IPS DF 4.7 (cell line): ENCODE measurements around the gene ZNF560.
"Not testable (repeated sequence)": the region's sequence is repeated elsewhere in the genome, so short reads cannot be mapped to it uniquely, and the experiment has no call there.

ENCODE experiments used
- DNase-seq: peaks from one replicate; pipeline ENCODE4 v3.0.0-alpha.2; 2013; ENCODE audit warnings: low spot score; ENCODE audit errors: extremely low read depth

Gene ZNF560

DNA sequence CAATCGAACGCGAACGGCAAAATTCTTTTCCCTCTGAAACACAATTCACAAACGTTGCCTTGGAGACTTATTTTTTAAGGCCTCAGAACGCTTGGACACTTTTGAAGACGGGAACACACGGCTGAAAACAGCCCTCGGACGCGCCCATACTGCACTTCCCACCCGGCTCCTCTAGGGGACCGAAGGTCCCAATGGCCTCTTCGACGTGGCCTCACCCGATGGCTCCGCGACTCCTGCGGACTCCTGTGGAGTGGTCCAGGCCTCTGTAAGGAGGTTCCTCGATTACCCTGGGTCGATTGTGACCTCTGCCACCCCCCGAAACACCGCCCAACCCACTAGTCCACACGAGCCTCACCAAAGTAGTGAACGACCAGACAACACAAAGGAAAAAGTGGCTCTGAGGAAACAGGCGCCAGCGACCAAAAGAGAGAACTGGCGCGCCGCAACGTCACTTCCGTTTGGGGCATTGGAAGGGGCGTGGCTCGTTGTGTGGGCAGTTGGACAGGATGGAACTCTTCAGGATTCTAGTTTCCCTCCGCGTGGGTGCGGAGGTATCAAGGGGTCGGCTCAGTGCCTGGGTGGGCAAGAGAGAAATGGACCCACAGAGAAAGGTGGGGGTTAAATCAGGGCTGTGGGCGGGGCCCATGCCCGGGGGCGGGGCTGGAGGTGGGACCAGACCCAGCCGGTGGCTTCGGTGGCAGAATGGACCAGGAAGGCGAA lies at the start of gene ZNF560:
Gene ZNF560 (minus strand): TSS at position 434 of the 720 bp plus-strand sequence. CDS start 23,303 bp downstream, outside the sequence.
- no peak for DNase-seq

DNA sequence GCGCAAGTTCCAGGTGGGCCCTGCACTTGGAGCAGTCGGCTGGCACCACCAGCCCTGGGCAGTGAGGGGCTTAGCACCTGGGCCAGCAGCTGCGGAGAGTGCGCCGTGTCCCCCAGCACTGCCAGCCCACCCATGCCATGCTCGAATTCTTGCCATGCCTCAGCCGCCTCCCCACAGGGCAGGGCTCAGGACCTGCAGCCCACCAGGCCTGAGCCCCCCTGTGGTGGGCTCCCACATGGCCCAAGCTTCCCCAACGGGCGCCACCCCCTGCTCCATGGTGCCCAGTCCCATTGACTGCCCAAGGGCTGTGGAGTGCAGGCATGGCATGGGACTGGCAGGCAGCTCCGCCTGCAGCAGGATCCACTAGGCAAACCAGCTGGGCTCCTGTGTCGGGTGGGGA lies 49.5 kb upstream of the ZNF560 start:
- no peak for DNase-seq

DNA sequence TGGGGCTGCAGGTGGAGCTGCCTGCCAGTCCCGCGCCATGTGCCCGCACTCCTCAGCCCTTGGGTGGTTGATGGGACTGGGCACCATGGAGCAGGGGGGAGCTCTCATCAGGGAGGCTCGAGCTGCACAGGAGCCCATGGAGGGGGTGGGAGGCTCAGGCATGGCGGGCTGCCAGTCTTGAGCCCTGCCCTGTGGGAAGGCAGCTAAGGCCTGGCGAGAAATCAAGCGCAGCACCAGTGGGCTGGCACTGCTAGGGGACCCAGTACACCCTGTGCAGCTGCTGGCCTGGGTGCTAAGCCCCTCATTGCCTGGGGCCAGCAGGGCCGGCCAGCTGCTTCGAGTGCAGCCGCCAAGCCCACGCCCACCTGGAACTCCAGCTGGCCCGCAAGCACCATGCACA lies 42.9 kb upstream of the ZNF560 start:
- DNase-seq: not testable (repeated sequence)

DNA sequence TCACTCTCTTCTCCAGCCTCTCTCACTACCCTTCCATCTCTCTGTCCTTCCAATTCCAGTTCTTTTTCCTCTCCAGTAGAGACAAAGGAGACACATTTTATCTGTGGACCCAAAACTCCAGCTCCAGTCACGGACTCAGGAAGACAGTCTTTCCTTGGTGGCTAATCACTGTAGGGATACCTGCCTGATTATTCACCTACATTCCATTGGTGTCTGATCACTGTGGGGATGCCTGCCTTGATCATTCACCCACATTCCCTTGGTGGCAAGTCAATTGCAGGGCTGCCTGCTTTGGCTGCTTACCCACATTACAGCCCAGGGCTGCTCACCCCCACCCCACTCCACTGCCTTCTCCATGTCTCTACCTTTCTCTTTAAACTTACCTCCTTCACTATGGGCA lies 41.5 kb upstream of the ZNF560 start:
- DNase-seq: not testable (repeated sequence)

DNA sequence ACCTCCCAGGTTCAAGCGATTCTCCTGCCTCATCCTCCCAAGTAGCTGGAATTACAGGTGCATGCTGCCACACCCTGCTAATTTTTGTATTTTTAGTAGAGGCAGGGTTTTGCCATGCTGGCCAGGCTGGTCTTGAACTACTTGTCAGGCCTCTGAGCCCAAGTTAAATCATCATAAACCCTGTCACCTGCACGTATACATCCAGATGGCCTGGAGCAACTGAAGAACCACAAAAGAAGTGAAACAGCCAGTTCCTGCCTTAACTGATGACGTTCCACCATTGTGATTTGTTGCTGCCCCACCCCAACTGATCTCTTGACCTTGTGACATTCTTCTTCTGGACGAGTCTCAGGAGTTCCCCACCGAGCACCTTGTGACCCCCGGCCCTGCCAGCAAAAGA lies 40.8 kb upstream of the ZNF560 start:
- not testable (repeated sequence) for DNase-seq

DNA sequence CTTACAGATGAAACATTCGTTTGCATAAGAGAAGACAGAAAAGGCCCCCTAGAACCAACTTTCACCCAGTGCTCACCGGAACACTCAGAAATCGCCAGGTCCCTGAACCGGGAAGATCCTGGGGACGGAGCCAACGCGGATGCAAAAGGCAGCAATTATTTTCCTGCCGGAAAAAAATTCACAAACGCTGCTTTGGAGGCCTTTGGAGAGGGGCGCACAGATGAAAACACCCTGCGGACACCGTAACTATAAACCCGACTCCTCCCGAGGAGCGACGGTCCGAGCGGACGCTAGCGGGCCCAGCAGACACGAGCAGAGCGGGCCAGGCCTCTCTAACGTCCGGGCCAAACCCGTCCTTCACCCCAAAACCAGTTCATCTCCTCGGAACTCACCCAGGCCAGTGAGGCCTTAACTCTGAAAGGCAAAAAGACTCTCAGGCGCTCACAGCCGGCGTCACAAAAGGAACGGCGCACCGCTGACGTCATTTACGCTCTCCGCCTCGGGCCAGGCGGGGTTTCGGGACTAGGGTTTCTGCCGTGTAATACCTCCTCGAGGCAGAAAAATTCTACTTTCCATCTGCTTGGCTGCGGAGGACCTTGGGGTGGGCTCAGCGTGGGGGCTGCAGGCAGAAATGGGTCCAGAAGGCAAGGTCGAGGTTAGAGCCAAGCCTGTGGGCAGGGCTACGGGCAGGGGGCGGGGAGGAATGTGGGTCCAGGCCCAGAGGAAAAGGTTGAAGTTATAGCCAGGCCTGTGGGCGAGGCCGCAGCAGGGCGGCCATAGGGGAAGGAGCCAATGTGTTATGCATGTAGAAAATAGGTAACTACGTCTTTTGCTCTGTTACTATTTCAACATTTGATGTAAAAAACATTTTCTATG lies 40.0 kb upstream of the ZNF560 start, which contains the start of gene ZNF426:
Gene ZNF426 (minus strand): TSS at position 463 of the 876 bp plus-strand sequence. CDS start 2,413 bp downstream, outside the sequence.
- peak; percentile 74 for DNase-seq

DNA sequence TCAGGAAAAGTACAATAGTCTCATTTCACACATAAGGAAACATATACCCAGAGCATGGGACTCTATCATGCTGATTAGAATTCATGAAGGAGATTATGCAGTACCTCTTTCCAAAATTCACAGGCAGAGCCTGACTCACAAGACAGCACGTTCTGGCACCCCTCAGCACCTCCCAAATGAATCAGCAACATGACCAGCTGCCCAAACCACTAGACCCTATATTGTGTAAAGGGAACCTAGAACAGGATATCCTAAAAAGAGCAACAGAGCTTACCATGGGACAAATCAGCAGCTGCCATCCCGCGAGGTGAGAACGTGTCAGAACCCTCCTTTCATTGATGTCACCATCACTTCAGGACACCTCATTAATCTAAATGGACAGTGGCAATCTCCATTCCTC lies 37.5 kb upstream of the ZNF560 start:
- DNase-seq: no peak

DNA sequence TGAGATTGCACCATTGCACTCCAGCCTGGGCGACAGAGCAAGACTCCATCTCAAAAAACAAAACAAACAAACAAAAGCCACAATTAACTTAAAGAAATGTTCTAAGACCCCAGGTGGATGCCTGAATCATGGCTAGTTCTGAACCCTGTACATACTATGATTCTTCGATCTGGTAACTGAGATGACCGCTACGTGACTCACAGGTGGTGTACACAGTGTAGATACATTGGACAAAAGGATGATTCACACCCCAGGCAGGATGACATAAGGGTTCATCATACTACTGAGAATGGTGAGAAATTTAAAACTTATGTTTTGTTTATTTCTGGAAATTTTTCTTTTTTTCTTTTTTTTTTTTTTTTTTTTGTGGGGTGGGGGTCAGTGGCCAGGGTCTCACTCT lies 33.5 kb upstream of the ZNF560 start:
- no peak for DNase-seq

DNA sequence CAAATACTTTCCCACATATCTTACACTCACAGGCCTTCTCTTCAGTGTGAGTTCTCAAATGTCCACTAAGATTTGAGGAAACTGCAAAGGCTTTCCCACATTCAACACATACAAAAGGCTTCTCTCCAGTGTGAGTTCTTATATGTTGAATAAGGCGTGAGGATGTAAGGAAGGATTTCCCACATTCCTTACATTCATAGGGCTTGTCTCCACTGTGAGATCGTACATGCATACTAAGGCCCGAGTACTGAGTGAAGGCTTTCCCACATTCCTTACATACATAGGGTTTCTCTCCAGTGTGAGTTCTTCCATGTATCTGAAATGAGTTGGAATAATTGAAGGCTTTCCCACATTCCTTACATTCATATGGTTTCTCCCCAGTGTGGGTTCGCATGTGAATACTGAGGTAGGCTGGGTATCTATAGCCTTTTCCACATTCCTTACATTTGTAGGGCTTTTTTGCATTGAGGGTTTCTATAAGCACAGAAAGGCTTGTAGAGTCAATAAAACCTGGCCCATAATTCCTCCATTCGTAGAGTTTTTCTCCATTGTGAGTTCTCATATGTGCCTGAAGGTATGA lies 30.4 kb upstream of the ZNF560 start:
- no peak for DNase-seq

DNA sequence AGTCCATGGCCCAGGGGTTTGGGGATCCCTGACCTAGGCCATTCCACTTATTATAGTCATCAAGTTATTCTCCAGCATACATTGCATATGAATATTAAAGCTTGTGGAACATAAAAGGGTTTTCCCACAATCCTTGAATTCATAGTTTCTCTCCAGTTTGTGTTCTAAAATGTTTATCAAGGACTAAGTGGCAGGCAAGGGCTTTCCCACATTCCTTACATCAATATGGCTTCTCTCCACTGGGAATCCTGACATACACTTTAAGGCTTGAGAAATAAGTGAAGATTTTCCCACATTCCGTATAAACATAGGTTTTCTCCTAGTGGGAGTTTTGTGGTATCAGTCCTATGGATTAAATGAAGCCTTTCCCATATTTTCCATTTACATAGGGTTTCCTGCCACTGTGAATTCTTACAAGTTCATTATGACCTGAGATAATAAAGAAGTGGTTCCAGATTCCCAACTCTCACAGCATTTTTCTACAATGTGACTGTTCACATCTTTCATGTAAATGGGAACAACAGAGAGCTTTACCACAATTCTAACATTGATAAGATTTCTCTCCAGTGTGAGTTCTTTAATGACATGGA lies 25.6 kb upstream of the ZNF560 start:
- DNase-seq: no peak

DNA sequence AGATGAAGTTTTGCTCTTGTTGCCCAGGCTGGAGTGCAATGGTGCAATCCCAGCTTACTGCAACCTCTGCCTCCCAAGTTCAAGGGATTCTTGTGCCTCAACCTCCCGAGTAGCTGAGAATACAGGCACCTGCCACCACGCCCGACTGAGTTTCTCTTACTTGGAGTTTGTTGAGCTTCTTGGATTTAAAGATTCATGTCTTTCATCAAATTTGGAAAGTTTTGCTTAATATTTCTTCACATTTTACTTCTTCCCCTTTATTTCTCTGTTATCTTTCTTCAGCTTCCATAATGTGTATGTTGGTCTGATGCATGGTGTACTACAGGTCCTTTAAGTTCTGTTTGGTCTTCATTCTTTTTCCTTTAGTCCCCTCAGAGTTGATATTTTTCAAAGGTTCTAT lies 8.9 kb upstream of the ZNF560 start:
- no peak for DNase-seq

DNA sequence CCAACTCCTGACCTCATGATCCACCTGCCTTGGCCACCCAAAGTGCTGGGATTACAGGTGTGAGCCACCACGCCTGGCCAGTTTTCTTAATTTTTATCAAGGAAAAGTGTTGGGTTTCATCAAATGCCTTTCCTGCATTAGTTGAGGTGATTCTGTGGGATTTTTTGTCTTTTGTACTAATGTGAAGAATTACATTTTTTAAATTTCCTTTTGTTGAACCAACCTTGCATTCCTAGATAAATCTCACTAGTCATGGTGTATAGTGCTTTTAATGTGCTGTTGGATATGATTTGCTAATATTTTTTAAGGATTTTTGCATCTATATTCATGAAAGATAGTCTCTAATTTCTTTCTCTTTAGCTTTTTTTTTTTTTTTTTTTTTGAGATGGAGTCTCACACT lies 2.4 kb upstream of the ZNF560 start:
- DNase-seq: no peak

DNA sequence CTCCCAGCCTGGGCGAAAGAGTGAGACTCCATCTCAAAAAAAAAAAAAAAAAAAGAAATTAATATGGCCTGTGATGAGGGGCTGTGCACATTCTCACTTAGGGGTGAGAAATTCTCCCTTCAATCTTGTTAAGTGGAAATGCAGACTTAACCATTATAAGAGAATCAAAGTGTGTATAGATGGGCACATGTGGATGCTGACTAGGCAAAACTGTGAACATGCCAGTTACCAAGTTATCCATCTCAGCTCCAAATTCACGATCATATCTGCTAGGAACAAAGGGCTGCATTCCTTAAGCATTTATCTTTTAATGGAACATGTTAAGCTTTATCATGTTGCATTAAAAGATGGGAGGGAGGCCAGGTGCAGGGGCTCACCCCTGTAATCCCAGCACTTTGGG lies 4.3 kb downstream of the ZNF560 start:
- DNase-seq: no peak

DNA sequence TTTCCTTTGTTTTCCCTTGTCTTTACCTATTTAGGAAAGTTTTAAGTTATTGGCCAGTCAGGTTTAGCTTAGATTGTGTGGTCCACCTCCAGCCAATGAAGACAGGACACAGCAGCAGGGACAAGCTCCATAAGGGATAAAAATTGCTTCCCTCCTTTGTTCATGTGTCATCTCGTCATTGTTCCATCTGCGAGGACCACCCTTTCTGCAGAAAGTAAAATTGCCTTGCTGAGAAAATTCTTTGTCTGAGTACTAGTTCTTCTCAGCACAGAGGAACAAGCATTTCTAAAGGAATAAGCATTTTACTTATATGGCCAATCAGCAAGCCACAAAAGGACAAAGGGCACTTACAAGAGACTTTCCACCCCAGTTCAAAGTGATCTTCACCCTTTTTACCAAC lies 11.4 kb downstream of the ZNF560 start:
- DNase-seq: no peak

DNA sequence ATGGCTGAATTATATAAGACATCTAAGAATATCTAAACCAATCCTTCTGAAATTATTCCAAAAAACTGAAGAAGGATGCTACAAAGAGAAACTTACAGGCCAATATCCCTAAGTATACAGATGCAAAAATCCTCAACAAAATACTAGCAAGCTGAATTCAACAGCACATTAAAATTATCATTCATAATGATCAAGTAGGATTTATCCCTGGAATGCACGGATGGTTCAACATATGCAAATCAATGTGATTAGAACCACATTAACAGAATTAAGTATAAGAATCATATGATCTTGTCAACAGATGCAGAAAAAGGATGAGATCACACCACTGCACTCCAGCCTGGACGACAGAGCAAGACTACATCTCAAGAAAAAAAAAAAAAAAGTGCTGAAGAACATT lies 13.3 kb downstream of the ZNF560 start:
- DNase-seq: no peak

DNA sequence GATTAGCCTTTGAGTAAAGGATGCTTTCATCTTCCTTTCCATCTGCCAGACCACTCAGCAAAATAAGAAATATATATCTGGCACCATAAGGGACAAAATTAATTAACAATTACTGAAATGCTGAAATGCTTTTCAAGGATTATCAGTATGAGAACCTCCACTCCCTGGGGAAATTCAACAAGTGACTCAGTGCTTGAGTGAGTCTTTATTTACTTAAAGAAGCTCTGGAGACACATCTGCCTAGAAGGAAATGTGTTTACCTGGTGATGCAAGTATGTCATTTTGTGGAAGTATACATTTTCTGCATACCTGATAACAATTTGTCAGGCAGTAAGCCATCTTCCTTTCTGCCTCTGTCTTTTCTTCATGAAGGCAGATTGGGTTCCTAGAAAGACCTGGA lies 23.4 kb downstream of the ZNF560 start:
- no peak for DNase-seq

DNA sequence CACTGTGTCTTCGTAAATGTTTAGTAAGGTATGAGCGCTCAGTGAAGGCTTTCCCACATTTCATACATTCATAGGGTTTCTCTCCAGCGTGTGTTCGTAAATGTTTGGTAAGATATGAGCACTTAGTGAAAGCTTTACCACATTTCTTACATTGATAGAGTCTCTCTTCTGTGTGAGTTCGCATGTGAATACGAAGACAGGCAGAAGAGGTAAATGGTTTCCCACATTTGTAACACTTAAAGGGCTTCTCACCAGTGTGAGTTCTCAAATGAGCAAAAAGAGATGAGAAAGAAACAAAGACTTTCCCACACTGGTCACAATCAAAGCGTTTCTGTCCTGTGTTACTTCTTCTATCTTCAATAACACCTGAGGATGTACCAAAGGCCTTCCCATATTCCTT lies 31.3 kb downstream of the ZNF560 start:
- DNase-seq: no peak

DNA sequence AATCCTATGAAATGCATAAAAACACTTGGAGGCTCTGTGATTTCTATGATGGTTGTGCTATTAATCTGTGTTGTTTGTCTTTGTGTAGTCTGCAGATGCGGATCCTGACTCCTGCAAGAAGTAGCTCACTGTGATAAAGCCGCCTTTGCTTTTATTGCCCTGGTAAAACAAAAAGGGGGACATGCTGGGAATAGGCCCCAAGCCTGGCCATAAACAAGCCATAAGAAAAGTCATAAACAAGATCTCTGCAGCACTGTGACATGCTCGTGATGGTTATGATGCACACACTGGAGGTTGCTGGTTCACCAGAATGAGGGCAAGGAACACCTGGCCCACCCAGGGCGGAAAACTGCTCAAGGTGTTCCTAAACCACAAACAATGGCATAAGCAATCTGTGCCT lies 36.5 kb downstream of the ZNF560 start:
- DNase-seq: no peak

DNA sequence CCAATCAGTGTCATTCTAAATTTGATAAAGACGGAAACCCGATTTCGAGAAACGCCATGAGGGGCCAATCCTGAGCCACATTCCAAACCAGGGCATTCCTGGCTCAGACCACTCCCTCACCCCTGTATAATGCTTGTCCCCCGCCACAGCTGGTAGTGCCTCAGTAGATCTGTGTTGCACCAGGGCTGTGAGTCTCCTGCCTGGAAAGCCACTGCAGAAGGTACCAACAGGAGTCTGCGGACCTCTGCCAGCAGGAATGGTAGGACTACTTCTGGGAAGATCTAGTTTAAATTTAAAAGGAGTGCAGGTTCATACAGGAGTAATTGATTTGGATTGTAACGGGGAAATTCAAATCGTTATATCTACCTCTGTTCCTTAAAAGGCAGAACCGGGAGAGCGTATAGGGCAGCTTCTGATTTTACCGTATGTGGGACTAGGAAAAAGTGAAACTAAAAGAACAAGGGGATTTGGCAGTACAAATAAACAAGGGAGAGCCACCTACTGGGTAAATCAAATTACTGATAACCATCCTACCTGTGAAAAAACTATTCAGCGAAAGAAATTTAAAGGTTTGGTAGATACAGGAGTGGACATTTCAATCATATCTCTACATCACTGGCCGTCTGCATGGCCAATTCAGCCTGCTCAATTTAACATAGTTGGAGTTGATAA lies 42.3 kb downstream of the ZNF560 start:
- no peak for DNase-seq

DNA sequence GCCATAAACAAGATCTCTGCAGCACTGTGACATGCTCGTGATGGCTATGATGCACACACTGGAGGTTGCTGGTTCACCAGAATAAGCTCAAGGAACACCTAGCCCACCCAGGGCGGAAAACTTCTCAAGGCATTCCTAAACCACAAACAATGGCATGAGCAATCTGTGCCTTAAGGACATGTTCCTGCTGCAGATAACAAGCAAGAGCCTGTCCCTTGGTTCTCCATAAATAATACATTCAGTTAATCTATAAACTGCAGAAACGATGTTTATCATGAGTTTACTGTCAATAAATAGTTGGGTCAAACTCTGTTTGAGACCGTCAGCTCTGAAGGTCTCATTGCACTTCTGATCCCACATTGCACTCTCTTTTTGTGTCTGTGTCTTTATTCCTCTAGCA lies 44.5 kb downstream of the ZNF560 start:
- DNase-seq: no peak

DNA sequence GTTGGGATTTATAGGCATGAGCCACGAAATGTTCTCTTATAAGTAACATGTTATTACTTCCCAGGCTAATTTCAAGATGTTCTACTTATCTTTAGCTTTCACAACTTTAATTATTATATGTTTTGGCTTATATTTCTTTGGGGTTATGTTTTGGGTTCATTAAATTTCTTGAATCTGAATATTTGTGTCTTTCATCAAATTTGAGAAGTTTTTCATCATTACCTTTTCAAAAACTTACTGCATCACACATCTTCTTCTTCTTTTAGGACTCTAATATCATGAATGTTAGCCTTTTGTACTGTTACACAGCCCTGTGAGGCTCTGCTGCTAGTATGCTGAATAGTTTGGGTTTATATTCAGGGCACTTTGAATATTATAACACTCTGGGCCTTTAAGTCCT lies 53.4 kb downstream of the ZNF560 start:
- no peak for DNase-seq
